Mucosa of descending colon (tissue), 3 donors: ENCODE measurements around the gene DCTN4. TPM values are rescaled to one million over a fixed set of nuclear protein-coding genes. Genes with fewer than 3 reads are reported as not detected.
A peak's percentile ranks its signal among the peaks of the same experiment; 100 is the strongest.
"Not testable (repeated sequence)": the region's sequence is repeated elsewhere in the genome, so short reads cannot be mapped to it uniquely, and the experiment has no call there.

Experiments used
- ATAC-seq: fragments of 200-7000 bp; cut with Tn5 transposase; one replicate; pipeline ENCODE4 v1.9.1; 2020; ENCODE audit warnings: mild to moderate bottlenecking, moderate library complexity
- DNase-seq, 3 donors: peaks; one replicate each; pipeline ENCODE4 v3.0.0-alpha.2; 2020
- H3K36me3 ChIP-seq: fragments of 200-600 bp; one replicate; pipeline ENCODE4 v1.8.0; 2021; ENCODE audit warnings: low read depth, mild to moderate bottlenecking
- H3K4me1 ChIP-seq: fragments of 200-600 bp; one replicate; pipeline ENCODE4 v1.8.0; 2021; ENCODE audit warnings: low read depth, mild to moderate bottlenecking
- H3K4me3 ChIP-seq: fragments of 200-600 bp; one replicate; pipeline ENCODE4 v1.8.0; 2021; ENCODE audit warnings: mild to moderate bottlenecking
- H3K9me3 ChIP-seq: fragments of 200-600 bp; one replicate; pipeline ENCODE4 v1.8.0; 2021; ENCODE audit warnings: mild to moderate bottlenecking
- CTCF ChIP-seq: fragments of 200-600 bp; IDR thresholded peaks from one replicate; pipeline ENCODE4 v1.8.0; 2022; ENCODE audit warnings: antibody characterized with exemption, mild to moderate bottlenecking
- intact Hi-C, 2 donors: fragments of 100-400 bp; cut with DNase I in 1 of 2; cut with micrococcal nuclease in 1 of 2; formaldehyde crosslinking; loops; one replicate each; pipeline versions ENCODE4 v1.11.0 to v1.11.1; 2022; cut with DNase I, micrococcal nuclease
- long read RNA-seq, 2 donors: library from polyadenylated mRNA; unstranded; transcript quantifications; one replicate each; pipeline ENCODE4 v2.0.0, GENCODE V29; 2019 to 2021
- total RNA-seq, 3 donors: library from RNA; stranded (reverse); fragmentation: NEBNext Ultra II Directional in 2 of 3; extraction: Animal tissue kit (Norgen Biotek cat#: 25700) in 2 of 3; gene quantifications; one replicate each; pipeline versions ENCODE4 v1.2.1 to v1.2.4, GENCODE V29; 2021 to 2023
- donor health status: DM: no; HTN: no; CAD: no; lungs with moderate emphysema.
- donor health status: DM: no; HTN: no; CAD: no.
- donor health status: DM: no; HTN: yes; CAD: no.

Gene DCTN4
- total RNA-seq: 10 to 100 TPM; 50.8 to 56.4 (median 52.9) TPM
- long read RNA-seq, donor 1, full-length matches to known transcripts: 27 of 43 reads
- long read RNA-seq, donor 1, partial matches to known transcripts: 16 of 43 reads
- long read RNA-seq, donor 1, other reads (novel, unspliced or antisense): 0 of 43 reads
- long read RNA-seq, donor 2, full-length matches to known transcripts: 2 of 13 reads
- long read RNA-seq, donor 2, partial matches to known transcripts: 10 of 13 reads
- long read RNA-seq, donor 2, other reads (novel, unspliced or antisense): 1 of 13 reads

- peaks cover 9% of the 10 kb centered on the region for H3K4me1 ChIP-seq
- intact Hi-C loops: no loop called here
- ATAC-seq: peak; percentile 96
These were observed at the start of gene DCTN4 for GRCh38 chr5:150758531-150759333. Gene DCTN4 (minus strand): TSS chr5:150759017. CDS start chr5:150758993, 24 bp downstream.

GRCh38 chr5:150804388-150804787 is 45.6 kb upstream of the DCTN4 start:
- no peaks in the 10 kb centered on the region for H3K4me1 ChIP-seq
- no peak overlapping the region for H3K4me3 ChIP-seq
- H3K36me3 ChIP-seq: no peaks in the 10 kb centered on the region
- no peaks in the 10 kb centered on the region for H3K9me3 ChIP-seq
- TF ChIP-seq CTCF: no peak
- DNase-seq (no peak), ATAC-seq (no peak)
- intact Hi-C loops: no loop called here

More at GRCh38 chr5:150758531-150759333, at the start of gene DCTN4:
- H3K36me3 ChIP-seq: no peaks in the 10 kb centered on the region
- H3K4me3 ChIP-seq: peak within 1 kb of the TSS; percentile 38
- H3K9me3 ChIP-seq: no peaks in the 10 kb centered on the region
- TF ChIP-seq CTCF: no peak
- DNase-seq: peak; percentile 95 to 98 (median 96)

GRCh38 chr5:150801117-150801927 is 42.5 kb upstream of the DCTN4 start:
- Histone ChIP-seq H3K9me3 (no peaks in the 10 kb centered on the region), H3K36me3 (no peaks in the 10 kb centered on the region), H3K4me3 (no peak overlapping the region), H3K4me1 (no peaks in the 10 kb centered on the region)
- TF ChIP-seq CTCF: peak; percentile 28
- intact Hi-C loops: loop anchor here in 1 of 2 donors (1.0 kb wide), 1 partner anchor 46 kb away; no protein-coding TSS in a partner anchor
- ATAC-seq (peak; percentile 93), DNase-seq (peak in 1 of 3 donors; percentile 28)

GRCh38 chr5:150797384-150797783 is 38.6 kb upstream of the DCTN4 start:
- TF ChIP-seq CTCF: no peak
- intact Hi-C loops: no loop called here
- no peak for ATAC-seq
- H3K4me3 ChIP-seq: no peak overlapping the region
- no peaks in the 10 kb centered on the region for H3K4me1 ChIP-seq
- H3K9me3 ChIP-seq: no peaks in the 10 kb centered on the region
- no peak for DNase-seq
- no peaks in the 10 kb centered on the region for H3K36me3 ChIP-seq

- H3K4me3 ChIP-seq: no peak overlapping the region
- intact Hi-C loops: no loop called here
- no peaks in the 10 kb centered on the region for H3K36me3 ChIP-seq
- DNase-seq (no peak), ATAC-seq (no peak)
- H3K9me3 ChIP-seq: no peaks in the 10 kb centered on the region
- no peaks in the 10 kb centered on the region for H3K4me1 ChIP-seq
- no peak for TF ChIP-seq CTCF
These were observed 36.1 kb upstream of the DCTN4 start for GRCh38 chr5:150794927-150795326.

GRCh38 chr5:150793423-150793888 is 34.6 kb upstream of the DCTN4 start:
- intact Hi-C loops, H3K4me1 ChIP-seq, H3K36me3 ChIP-seq, DNase-seq, H3K4me3 ChIP-seq, ATAC-seq, H3K9me3 ChIP-seq: not testable (repeated sequence)
